Measurements from ENCODE around the gene FNDC1.

Gene FNDC1

GRCh38 chr6:159194421-159194820 is 25.2 kb downstream of the FNDC1 start:
- Histone ChIP-seq H3K4me2 (ENCODE audit: low read length) (peak overlapping the region; percentile 18), H3K4me3 (ENCODE audit: low read length) (no peak overlapping the region), H3K4me1 (ENCODE audit: control insufficient read depth, low read length) (peaks cover 30% of the 10 kb centered on the region), H3K27me3 (ENCODE audit: control insufficient read depth, low read length) (no peaks in the 10 kb centered on the region), H3K27ac (ENCODE audit: low read depth, low read length) (no peak overlapping the region), H3K9me3 (ENCODE audit: control insufficient read depth, insufficient read depth, low read length) (no peaks in the 10 kb centered on the region), H4K20me1 (ENCODE audit: control insufficient read depth, insufficient read depth, low read depth, low read length) (no peaks in the 10 kb centered on the region), H3K79me2 (ENCODE audit: control insufficient read depth, low read length) (no peaks in the 10 kb centered on the region), H3K36me3 (ENCODE audit: control insufficient read depth, low read length) (no peaks in the 10 kb centered on the region), H3K9me2 (replicated peaks; ENCODE audit: control insufficient read depth, low read length) (no peaks in the 10 kb centered on the region), H3F3A (ENCODE audit: control insufficient read depth, insufficient read depth) (no peaks in the 10 kb centered on the region)
- TF ChIP-seq EZH2phosphoT487 (IDR thresholded peaks at IDR 0.05; ENCODE audit: borderline replicate concordance, low read length) (no peak), CTCF (IDR thresholded peaks at IDR 0.05; ENCODE audit: low read depth, low read length, poor library complexity, severe bottlenecking) (no peak)

- H3K4me3 ChIP-seq (ENCODE audit: low read length): no peak overlapping the region
- no peaks in the 10 kb centered on the region for H3F3A ChIP-seq (ENCODE audit: control insufficient read depth, insufficient read depth)
- H3K27me3 ChIP-seq (ENCODE audit: control insufficient read depth, low read length): no peaks in the 10 kb centered on the region
- H3K9me2 ChIP-seq (replicated peaks; ENCODE audit: control insufficient read depth, low read length): no peaks in the 10 kb centered on the region
- peaks cover 51% of the 10 kb centered on the region for H3K4me1 ChIP-seq (ENCODE audit: control insufficient read depth, low read length)
- no peaks in the 10 kb centered on the region for H3K9me3 ChIP-seq (ENCODE audit: control insufficient read depth, insufficient read depth, low read length)
- no peaks in the 10 kb centered on the region for H3K36me3 ChIP-seq (ENCODE audit: control insufficient read depth, low read length)
- no peaks in the 10 kb centered on the region for H3K79me2 ChIP-seq (ENCODE audit: control insufficient read depth, low read length)
- no peak for TF ChIP-seq CTCF (IDR thresholded peaks at IDR 0.05; ENCODE audit: low read depth, low read length, poor library complexity, severe bottlenecking)
- TF ChIP-seq EZH2phosphoT487 (IDR thresholded peaks at IDR 0.05; ENCODE audit: borderline replicate concordance, low read length): no peak
- H3K27ac ChIP-seq (ENCODE audit: low read depth, low read length): no peak overlapping the region
- no peak overlapping the region for H3K4me2 ChIP-seq (ENCODE audit: low read length)
- H4K20me1 ChIP-seq (ENCODE audit: control insufficient read depth, insufficient read depth, low read depth, low read length): no peaks in the 10 kb centered on the region
Measured at GRCh38 chr6:159196430-159196975, 27.3 kb downstream of the FNDC1 start.

GRCh38 chr6:159197251-159197650 is 28.1 kb downstream of the FNDC1 start:
- Histone ChIP-seq H3K27ac (ENCODE audit: low read depth, low read length) (no peak overlapping the region), H3K9me2 (replicated peaks; ENCODE audit: control insufficient read depth, low read length) (no peaks in the 10 kb centered on the region), H3F3A (ENCODE audit: control insufficient read depth, insufficient read depth) (no peaks in the 10 kb centered on the region), H3K4me2 (ENCODE audit: low read length) (no peak overlapping the region), H3K4me1 (ENCODE audit: control insufficient read depth, low read length) (peaks cover 52% of the 10 kb centered on the region), H4K20me1 (ENCODE audit: control insufficient read depth, insufficient read depth, low read depth, low read length) (no peaks in the 10 kb centered on the region), H3K9me3 (ENCODE audit: control insufficient read depth, insufficient read depth, low read length) (no peaks in the 10 kb centered on the region), H3K4me3 (ENCODE audit: low read length) (no peak overlapping the region), H3K27me3 (ENCODE audit: control insufficient read depth, low read length) (no peaks in the 10 kb centered on the region), H3K36me3 (ENCODE audit: control insufficient read depth, low read length) (no peaks in the 10 kb centered on the region), H3K79me2 (ENCODE audit: control insufficient read depth, low read length) (no peaks in the 10 kb centered on the region)
- no peak for TF ChIP-seq EZH2phosphoT487 (IDR thresholded peaks at IDR 0.05; ENCODE audit: borderline replicate concordance, low read length)
- no peak for TF ChIP-seq CTCF (IDR thresholded peaks at IDR 0.05; ENCODE audit: low read depth, low read length, poor library complexity, severe bottlenecking)
